GM20431 (cell line): Measurements from ENCODE around the gene AGAP1.

Experiments used
- in situ Hi-C: fragments of 300-500 bp; cut with MseI, MboI; formaldehyde crosslinking; loops from one replicate; pipeline ENCODE4 v1.15.0; 2020; ENCODE audit warnings: low sequenced_read_pairs; ENCODE audit not compliant: unreplicated experiment

AGAP1 gene

GRCh38 chr2:235562065-235562747 is 68.4 kb downstream of the AGAP1 start:
- in situ Hi-C loops = no loop called here

GRCh38 chr2:235563056-235563910 is 69.4 kb downstream of the AGAP1 start:
- in situ Hi-C loops = no loop called here

- in situ Hi-C loops = no loop called here
Measured at GRCh38 chr2:235564066-235564465, 70.2 kb downstream of the AGAP1 start.

GRCh38 chr2:235564884-235565530 is 71.2 kb downstream of the AGAP1 start:
- in situ Hi-C loops = no loop called here

GRCh38 chr2:235566415-235566814 is 72.6 kb downstream of the AGAP1 start:
- in situ Hi-C loops = no loop called here

GRCh38 chr2:235566931-235567495 is 73.2 kb downstream of the AGAP1 start:
- in situ Hi-C loops = no loop called here

GRCh38 chr2:235567842-235568241 is 74.0 kb downstream of the AGAP1 start:
- in situ Hi-C loops = no loop called here

- in situ Hi-C loops = no loop called here
Measured at GRCh38 chr2:235568431-235568830, 74.6 kb downstream of the AGAP1 start.

GRCh38 chr2:235569837-235570236 is 76.0 kb downstream of the AGAP1 start:
- in situ Hi-C loops = no loop called here

GRCh38 chr2:235570256-235570655 is 76.4 kb downstream of the AGAP1 start:
- in situ Hi-C loops = no loop called here

- in situ Hi-C loops = no loop called here
Measured at GRCh38 chr2:235570966-235571692, 77.3 kb downstream of the AGAP1 start.

GRCh38 chr2:235572592-235572991 is 78.7 kb downstream of the AGAP1 start:
- in situ Hi-C loops = no loop called here

- in situ Hi-C loops = no loop called here
Measured at GRCh38 chr2:235573331-235574221, 79.7 kb downstream of the AGAP1 start.

GRCh38 chr2:235575431-235575830 is 81.6 kb downstream of the AGAP1 start:
- in situ Hi-C loops = no loop called here

- in situ Hi-C loops = no loop called here
Measured at GRCh38 chr2:235575904-235576303, 82.1 kb downstream of the AGAP1 start.

GRCh38 chr2:235576337-235576910 is 82.6 kb downstream of the AGAP1 start:
- in situ Hi-C loops = no loop called here

GRCh38 chr2:235577404-235578330 is 83.8 kb downstream of the AGAP1 start:
- in situ Hi-C loops = no loop called here

- in situ Hi-C loops = no loop called here
Measured at GRCh38 chr2:235579128-235579527, 85.3 kb downstream of the AGAP1 start.
